ENCODE results near the gene CTNNA1.
"Not testable (repeated sequence)": the region's sequence is repeated elsewhere in the genome, so short reads cannot be mapped to it uniquely, and the experiment has no call there.

CTNNA1 gene

DNA sequence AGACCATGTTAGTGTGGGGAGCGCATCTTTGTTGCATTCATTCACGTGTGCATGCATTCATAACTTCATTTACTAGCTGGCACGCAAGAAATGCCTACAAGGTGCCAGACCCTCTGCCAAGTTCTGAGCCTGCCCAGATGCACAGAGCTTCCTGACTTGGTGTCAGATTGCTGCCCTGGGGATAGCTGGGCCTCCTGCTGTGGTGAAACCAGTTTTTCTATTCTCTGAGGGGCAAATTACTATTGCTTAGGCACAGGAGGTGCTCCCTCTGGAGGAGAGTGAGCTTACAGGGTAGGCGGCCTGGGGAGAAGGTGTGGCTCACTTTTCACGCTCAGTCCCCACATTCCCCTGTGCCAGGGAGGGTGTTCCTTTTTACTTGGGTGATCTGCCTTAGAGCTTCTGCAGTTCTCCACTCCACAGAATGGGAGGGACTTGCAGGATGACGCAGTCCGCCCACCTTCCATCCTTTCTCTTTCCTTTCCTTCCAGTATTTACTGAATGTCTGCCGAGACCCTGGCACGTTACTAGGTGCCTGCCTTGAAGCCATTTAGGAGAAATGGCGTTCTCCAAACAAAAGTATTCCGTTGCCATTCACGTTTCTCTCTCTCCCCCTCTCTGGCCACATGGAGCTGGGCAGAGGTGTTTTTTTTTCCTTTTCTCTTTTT, 27.9 kb upstream of the CTNNA1 start:
- peak; percentile 34 for DNase-seq (ENCODE audit: low spot score)

GRCh38 chr5:138725818-138726416, 27.3 kb upstream of the CTNNA1 start:
- DNase-seq (ENCODE audit: low spot score), result no peak

DNA sequence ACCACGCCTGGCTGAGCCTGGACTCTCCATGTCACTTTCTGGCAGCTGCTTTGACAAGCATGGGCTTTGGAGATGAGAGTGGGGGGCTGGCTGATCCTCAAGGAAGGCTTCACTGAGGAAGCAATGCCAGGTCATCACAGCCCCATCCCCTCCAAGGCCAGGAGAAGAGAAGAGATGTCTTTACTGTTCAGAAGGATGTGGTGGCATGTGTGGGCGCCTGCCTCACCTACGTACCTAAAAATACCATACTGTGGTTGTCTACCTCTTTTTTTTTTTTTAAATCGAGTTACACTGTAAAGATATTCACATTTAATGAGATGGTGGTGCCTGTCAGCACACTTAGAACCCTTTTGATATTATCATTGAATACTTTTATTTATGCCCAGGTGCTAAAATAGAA, 26.4 kb upstream of the CTNNA1 start:
- DNase-seq (ENCODE audit: low spot score), result no peak

DNA sequence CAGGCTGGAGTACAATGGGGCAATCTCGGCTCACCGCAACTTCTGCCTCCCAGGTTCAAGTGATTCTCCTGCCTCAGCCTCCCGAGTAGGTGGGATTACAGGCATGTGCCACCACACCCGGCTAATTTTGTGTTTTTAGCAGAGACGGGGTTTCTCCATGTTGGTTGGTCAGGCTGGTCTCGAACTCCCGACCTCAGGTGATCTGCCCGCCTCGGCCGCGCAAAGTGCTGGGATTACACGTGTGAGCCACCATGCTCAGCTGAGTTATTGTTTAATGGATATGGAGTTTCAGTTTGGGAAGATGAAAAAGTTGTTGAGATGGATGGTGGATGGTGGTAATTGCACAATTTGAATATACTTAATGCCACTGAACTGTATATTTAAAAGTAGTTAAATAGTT, 22.7 kb upstream of the CTNNA1 start:
- DNase-seq (ENCODE audit: low spot score), result not testable (repeated sequence)

DNA sequence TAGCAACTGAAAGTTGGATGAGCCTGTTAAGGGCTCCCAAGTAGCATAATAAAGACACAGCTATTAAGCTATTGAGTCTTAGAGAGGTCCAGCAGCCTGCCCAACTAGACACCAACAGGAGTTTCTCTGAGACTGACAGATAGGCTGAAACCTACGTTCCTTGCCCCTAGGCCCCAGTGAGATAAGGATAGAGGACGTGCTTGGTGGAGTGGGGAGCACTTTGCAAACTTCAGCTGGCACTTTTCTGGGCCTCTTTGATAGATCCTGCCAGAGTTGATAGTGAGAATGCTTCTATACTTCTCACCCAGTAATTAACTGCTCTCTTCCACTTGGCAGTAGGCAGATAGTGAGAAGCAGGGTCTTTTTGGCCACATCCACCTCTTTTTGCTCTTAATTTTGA, 20.8 kb upstream of the CTNNA1 start:
- peak; percentile 82 for DNase-seq (ENCODE audit: low spot score)

- DNase-seq (ENCODE audit: low spot score), result no peak
These were observed 20.3 kb upstream of the CTNNA1 start for GRCh38 chr5:138732933-138733332.

DNA sequence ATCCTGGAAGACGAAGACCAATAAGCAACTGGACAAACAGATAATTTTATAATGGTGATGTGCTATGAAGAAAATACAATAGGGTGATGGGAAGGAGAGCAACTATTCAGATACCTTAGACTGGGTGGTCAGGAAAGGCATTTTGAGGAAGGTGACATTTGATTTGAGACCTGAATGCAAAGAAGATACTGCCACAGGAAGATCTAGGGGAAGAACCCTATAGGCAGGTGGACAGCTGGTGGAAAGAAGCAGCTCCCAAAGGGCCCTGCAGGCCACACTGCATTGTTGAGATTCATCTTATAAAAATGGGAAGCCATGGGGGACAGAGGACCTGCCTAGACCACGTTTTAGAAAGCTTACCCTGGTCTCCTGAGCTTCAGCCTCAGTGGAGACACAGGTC, 19.7 kb upstream of the CTNNA1 start:
- no peak for DNase-seq (ENCODE audit: low spot score)

GRCh38 chr5:138736293-138736692, 16.9 kb upstream of the CTNNA1 start:
- no peak for DNase-seq (ENCODE audit: low spot score)

DNA sequence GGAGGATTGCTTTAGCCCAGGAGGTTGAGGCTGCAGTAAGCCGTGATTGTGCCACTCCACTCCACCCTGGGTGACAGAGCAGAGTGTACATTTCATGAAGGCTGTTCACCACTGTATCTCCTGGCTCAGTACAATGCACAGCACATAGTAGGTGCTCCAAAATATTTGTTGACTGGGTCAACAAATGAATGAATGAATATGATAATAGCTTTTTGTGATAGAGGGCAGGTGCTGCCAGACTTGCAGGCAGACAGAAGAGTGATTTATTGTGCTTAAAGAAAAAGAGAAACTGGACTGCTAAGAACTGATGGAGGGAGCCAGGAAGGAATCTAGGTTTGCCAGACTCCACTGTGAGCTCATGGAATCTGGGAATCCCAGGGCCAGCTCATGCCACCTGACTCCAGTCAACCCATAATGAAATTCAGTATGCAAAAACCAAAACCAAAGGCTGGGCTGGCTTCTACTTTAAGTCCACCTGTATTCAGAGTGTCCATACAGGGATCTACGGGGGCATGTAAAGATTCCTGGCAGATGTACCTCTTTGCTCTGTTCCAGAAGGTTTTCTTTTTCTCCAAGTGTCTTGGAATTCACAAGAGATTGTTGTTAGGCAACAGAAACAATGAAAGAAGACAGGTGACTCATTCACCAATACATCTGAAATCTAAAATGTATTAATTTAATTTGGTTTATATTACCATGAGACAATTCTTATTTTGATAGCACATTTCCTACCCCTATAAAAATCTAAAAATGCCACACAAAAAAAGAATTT, 15.5 kb upstream of the CTNNA1 start:
- DNase-seq (ENCODE audit: low spot score), result no peak

DNA sequence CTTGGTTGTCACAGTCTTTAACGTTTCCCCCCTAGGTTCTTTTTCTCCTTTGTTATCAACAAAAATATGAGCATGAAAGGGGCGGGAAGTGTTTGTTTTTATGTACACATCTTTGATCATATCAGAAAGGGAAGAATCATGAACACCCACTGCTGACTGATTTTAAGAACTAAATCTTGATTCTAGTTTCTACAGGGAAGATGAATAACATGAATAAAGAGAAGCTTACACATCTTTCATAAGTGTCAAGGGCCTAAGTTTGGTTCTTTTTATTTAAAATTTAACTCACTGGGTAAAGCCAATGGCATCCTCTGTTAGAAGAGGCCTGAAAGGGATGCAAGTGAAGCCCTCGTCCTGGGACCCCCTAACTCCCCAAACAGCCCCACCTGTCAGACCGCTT, 14.8 kb upstream of the CTNNA1 start:
- DNase-seq (ENCODE audit: low spot score), result no peak

GRCh38 chr5:138739938-138740337, 13.3 kb upstream of the CTNNA1 start:
- no peak for DNase-seq (ENCODE audit: low spot score)

- no peak for DNase-seq (ENCODE audit: low spot score)
These were observed 9.7 kb upstream of the CTNNA1 start for GRCh38 chr5:138743484-138743883.

GRCh38 chr5:138745268-138745667, 8.0 kb upstream of the CTNNA1 start:
- no peak for DNase-seq (ENCODE audit: low spot score)

DNA sequence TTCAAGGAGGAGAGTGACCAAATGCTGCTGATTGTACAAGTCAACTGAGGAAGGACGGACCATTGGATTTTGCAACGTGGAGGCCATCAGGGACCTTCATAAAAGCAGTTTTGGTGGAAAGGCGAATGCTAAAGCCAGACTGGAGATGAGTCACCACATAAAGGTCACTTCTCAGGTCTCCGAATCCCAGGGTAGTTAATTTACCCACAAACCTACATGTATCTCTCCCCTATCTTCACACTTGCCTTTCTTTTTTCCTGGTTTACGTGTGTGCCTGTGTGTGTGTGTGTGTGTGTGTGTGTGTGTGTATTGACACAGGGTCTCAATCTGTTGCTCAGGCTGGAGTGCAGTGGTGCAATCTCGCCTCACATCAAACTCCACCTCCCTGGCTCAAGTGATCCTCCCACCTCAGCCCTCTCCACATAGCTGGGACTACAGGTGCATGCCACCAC, 4.6 kb upstream of the CTNNA1 start:
- DNase-seq (ENCODE audit: low spot score), result no peak

GRCh38 chr5:138751344-138751743, 1.9 kb upstream of the CTNNA1 start:
- DNase-seq (ENCODE audit: low spot score), result not testable (repeated sequence)

DNA sequence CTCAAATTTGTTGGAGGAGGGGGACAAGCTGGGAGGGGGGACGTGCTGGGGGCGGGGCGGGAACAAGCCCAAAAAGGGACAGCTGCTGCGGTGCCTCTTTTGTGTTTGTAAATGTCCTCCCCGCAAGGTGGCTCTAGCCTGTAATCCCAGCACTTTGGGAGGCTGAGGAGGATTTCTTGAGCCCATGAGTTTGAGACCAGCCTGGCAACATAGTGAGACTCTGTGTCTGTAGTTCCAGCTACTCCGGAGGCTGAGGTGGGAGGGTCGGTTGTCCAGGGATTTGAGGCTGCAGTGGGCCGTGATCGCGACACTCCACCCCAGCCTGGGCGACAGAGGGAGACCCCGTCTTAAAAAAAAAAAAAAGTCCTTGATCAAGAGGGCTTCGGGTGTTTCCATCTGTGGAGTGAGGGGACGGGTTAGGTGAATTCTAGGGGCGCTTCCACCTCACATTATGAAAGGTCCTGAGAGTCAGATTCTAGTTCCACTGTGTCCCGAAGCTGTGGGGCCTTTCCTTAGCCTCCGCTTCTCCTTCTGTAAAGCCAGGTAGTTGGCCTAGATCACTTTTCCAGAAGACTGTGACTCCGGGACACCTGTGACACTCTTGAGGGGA, 779 bp upstream of the CTNNA1 start:
- no peak for DNase-seq (ENCODE audit: low spot score)

DNA sequence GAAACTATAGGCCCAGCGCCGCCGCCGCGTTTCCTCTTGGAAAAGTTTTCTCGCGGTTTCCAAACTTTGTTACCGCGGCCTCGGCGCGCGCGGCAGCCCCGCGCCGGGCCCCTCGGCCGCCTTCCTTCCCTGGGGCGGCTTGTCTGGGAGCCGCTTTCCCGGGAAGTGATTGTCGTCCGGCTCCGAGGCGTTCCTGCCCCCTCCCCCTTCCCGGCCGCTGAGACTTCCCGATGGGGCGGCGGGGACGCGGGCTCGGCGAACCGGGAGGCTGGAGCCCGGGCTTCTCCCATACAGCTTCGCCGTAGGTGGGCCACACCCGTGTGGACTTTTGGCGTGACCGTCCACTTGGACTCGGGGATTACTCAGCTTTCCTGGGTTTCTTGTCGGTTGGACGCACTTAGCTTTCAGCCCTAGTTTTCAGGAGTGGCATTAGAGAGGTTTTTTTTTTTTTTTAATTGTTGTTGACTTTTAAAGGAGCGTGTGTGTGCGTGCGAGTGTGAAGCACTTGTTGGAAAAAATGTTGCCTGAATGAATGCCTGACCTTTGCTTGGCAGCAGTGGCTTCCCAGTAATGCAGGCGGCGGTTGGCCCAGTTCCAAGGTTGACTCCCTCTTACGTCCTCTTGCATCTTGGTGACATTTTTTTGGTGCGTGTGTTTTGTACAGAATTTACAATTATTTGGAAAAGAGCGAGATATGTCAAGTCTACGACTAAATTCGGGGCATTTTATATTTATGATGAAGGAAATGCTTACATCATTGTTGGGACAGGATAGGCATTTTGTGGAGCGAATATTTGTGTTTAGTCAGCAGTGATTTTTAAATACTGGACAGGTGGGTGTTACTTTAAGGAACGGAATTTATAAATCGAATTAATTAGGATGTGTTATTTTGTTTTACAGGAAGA, 821 bp downstream of the CTNNA1 start:
- DNase-seq (ENCODE audit: low spot score), result peak; percentile 83

DNA sequence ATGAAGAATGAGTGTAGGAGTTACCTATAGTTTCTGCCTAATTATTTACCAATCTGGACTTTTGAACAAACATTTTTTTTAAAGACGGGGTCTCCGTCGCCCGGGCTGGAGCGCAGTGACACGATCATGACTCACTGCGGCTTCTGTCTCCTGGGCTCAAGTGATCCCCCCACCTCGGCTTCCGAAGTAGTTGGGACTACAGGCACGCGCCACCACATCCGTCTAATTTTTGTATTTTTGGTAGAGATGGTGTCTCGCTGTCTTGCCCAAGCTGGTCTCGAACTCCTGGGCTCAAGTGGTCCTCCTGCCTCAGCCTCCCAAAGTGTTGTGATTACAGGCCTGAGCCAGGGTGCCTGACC, 1.5 kb downstream of the CTNNA1 start:
- DNase-seq (ENCODE audit: low spot score), result no peak

GRCh38 chr5:138755084-138755748, 2.0 kb downstream of the CTNNA1 start:
- DNase-seq (ENCODE audit: low spot score), result no peak

GRCh38 chr5:138757061-138757776, 4.0 kb downstream of the CTNNA1 start:
- DNase-seq (ENCODE audit: low spot score), result no peak

All from hematopoietic multipotent progenitor cell treated with erythropoietin and hydrocortisone succinate and interleukin-3 and kit ligand, for 15 days (in vitro differentiated cells).